Measurements from ENCODE around the gene PGAM2.

Gene PGAM2

GRCh38 chr7:44065431-44066110 is at the start of gene PGAM2:
Gene PGAM2, minus strand, starts transcription at chr7:44065567. Its CDS starts 38 bp downstream, at chr7:44065529.
- DNase-seq (ENCODE audit: low read depth in 2 of 2), result no peak

DNA sequence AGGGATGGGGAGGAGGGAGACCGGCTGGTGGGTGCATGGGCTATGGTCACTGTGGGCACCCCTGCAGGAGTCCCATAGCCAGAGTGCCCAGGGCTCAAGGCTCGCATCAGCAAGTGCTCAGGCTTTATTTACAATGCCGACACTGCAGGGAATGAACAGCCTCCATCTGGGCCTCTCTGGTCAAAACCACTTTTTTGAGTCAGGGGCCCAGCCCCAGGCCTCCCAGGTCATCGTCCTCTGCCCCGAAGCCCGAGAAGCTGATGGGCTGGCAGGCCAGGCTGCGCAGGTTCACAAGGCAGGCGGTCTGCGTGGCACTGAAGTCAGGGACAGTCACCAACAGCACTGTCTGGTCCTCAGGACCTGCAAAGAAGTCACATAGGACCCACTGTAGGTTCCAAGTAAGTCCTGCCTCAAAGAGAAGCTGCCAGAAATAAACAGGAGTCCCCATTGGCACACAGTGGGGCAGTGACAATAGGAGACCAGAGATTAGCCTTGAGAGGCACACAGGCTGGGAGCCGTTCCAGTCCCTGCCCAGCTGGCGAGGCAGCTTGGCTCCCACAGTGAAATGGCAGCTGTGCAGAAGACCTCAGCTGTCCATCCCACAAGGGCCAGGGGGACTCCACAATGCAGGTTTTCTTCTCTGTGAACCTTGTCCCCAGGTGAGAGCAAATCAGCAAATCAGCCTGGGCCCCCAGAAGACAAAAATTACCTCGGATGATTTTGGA is 49.4 kb upstream of the PGAM2 start:
- no peak for DNase-seq (ENCODE audit: low read depth in 2 of 2)

GRCh38 chr7:44113764-44114354 is 48.5 kb upstream of the PGAM2 start:
- DNase-seq (ENCODE audit: low read depth in 2 of 2), result no peak

- no peak for DNase-seq (ENCODE audit: low read depth in 2 of 2)
Measured at GRCh38 chr7:44112997-44113763, 47.8 kb upstream of the PGAM2 start.

GRCh38 chr7:44112231-44112996 is 47.0 kb upstream of the PGAM2 start:
- no peak for DNase-seq (ENCODE audit: low read depth in 2 of 2)

DNA sequence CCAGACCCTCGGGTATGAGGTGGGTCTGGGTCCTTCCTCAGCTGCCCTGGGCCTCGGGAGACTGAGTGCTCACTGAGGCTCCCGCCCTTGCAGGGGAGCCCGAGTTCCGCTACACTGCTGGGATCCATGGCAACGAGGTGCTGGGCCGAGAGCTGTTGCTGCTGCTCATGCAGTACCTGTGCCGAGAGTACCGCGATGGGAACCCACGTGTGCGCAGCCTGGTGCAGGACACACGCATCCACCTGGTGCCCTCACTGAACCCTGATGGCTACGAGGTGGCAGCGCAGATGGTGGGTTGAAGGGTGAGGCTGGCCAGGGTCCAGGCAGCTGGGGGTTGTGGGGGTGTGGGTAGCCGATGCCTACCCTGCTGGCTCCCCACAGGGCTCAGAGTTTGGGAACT is 46.4 kb upstream of the PGAM2 start:
- DNase-seq (ENCODE audit: low read depth in 2 of 2), result no peak

DNA sequence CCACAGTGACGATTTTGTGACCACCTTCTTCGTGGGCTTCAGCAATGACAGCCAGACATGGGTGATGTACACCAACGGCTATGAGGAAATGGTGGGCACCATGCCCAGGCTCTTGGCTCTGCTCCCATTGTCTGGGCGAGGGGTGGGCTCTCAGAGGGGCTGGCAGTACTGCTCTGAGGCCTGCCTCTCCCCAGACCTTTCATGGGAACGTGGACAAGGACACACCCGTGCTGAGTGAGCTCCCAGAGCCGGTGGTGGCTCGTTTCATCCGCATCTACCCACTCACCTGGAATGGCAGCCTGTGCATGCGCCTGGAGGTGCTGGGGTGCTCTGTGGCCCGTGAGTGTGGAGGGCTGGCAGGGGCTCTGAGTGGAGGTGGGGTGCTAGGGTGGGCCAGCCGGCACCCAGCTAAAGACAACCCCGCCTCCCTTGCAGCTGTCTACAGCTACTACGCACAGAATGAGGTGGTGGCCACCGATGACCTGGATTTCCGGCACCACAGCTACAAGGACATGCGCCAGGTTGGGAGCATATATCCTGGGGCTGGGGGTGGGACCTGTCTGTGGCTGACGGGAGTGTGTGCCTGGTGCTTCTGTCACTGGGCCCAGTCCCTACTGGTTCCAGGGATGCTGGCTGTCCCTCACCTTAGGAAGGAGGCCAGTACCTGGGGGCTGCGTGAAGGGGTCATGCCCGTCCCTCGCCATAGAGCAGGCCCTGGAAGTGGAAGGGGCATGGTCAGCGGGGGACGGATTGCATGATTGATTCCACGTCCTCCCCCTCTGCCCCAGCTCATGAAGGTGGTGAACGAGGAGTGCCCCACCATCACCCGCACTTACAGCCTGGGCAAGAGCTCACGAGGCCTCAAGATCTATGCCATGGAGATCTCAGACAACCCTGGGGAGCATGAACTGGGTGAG is 45.6 kb upstream of the PGAM2 start:
- no peak for DNase-seq (ENCODE audit: low read depth in 2 of 2)

- DNase-seq (ENCODE audit: low read depth in 2 of 2), result no peak
Measured at GRCh38 chr7:44109991-44110390, 44.6 kb upstream of the PGAM2 start.

DNA sequence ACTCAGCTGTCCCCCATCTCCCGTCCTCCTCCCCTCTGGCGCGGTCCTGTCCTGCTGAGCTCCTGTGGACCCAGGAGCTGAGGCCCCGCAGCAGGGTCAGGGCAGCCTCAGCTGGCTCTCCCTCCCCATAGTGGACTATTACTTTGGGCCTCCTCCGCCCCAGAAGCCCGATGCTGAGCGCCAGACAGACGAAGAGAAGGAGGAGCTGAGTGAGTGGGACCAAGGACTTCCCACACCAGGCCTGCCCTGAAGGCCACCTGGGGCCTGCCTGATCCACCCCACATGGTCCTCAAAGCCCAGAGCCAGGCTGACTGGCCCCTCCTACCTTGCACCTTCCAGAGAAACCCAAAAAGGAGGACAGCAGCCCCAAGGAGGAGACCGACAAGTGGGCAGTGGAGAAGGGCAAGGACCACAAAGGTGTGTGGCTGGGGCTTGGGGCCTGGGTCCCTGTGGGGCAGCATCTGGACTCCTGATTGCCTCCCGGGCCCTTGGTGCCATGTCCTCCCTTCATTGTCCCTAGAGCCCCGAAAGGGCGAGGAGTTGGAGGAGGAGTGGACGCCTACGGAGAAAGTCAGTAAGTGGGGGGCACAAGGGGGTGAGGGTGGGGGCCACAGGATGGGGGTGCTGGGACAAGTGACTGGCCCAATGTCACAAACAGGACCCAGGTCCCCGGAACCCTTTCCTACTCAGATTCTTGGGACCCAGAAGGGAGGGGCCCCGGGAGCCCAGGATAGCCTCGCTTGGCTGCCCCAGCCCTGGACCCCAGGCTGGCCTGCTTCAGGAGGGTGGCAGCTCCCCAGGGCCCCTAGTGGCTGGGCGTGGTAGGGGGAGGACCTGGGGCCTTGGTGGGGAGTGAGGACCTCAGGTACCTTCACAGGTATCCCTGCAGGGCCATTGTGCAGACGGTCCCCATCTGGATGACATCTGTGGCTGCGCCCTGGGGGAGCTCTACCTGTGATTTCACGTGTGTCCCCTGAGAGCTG is 43.7 kb upstream of the PGAM2 start:
- no peak for DNase-seq (ENCODE audit: low read depth in 2 of 2)

- no peak for DNase-seq (ENCODE audit: low read depth in 2 of 2)
Measured at GRCh38 chr7:44107961-44108767, 42.8 kb upstream of the PGAM2 start.

- no peak for DNase-seq (ENCODE audit: low read depth in 2 of 2)
Measured at GRCh38 chr7:44107116-44107960, 42.0 kb upstream of the PGAM2 start.

DNA sequence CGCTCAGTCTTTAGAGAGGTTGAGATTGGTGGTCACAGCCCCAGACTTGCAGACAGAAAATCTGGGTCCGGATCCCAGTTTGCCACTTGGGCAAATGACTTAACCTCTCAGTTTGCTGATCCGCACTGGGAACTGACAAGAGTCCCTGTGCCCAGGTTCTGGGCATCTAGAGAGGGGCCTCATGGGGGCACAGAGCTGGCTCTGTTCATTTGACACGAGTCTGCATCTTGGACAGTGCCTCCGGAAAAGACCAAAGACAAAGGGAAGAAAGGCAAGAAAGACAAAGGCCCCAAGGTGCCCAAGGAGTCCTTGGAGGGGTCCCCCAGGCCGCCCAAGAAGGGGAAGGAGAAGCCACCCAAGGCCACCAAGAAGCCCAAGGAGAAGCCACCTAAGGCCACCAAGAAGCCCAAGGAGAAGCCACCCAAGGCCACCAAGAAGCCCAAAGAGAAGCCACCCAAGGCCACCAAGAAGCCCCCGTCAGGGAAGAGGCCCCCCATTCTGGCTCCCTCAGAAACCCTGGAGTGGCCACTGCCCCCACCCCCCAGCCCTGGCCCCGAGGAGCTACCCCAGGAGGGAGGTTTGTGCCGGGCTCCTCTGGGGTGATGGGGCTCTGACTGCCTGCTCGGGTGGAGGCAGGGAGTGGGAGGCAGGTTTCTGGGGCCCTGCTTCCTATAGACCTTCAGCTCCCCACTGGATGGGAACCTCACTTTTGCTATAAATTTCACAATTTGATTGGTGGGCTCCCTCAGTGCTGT is 41.1 kb upstream of the PGAM2 start:
- DNase-seq (ENCODE audit: low read depth in 2 of 2), result no peak

DNA sequence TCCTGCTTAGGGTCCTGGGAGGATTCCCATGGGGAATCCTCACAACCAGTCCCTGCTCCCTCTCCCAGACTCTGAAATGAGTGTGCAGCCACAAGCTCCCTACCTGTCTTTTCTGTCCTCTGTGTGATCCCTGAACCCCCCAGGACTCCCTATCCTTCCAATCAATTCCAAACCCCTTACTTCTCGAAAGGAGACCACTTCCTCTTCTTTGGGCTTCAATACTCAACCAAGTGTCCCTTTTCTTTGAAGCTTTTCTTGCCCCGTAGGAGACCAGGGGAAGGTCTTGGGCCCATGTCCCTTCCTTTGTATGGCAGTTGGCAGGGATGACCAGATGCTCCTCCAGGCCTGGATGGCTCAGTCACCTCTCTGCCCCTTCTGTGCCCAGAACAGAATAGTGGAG is 40.5 kb upstream of the PGAM2 start:
- DNase-seq (ENCODE audit: low read depth in 2 of 2), result no peak

- DNase-seq (ENCODE audit: low read depth in 2 of 2), result no peak
Measured at GRCh38 chr7:44104860-44105771, 39.7 kb upstream of the PGAM2 start.

All from stimulated activated CD8-positive, alpha-beta memory T cell treated with anti-CD3 and anti-CD28 coated beads, Interleukin-2, amount 100 ng/mL, for 48 hours (primary cell).